Natural killer cell (primary cell): ENCODE results near the gene CLRN3. TPM values are rescaled to one million over a fixed set of nuclear protein-coding genes. Genes with fewer than 3 reads are reported as not detected.

Experiments used
- ATAC-seq, 3 donors: fragments of 150-1000 bp in 2 of 3; fragments of 200-7000 bp in 1 of 3; cut with Tn5 transposase; 1 replicate in 1 of 3; 2 replicates in 2 of 3; pipeline ENCODE4 v1.10.0; 2021; ENCODE audit warnings: mild to moderate bottlenecking in 2 of 3, moderate library complexity in 2 of 3
- DNase-seq, 2 donors: peaks; one replicate each; pipeline versions ENCODE4 v3.0.0 to v3.0.0-alpha.2; 2013 to 2021; ENCODE audit warnings: mixed read lengths in 1 of 2
- H3K27ac ChIP-seq: one replicate; pipeline ENCODE4 v1.5.1; 2013; ENCODE audit warnings: mild to moderate bottlenecking, low read length
- H3K27me3 ChIP-seq: one replicate; pipeline ENCODE4 v1.6.1; 2013; ENCODE audit warnings: low read length; ENCODE audit not compliant: control insufficient read depth, insufficient read depth
- H3K36me3 ChIP-seq: one replicate; pipeline ENCODE4 v1.6.1; 2013; ENCODE audit warnings: low read length; ENCODE audit not compliant: control insufficient read depth, insufficient read depth
- H3K4me1 ChIP-seq: one replicate; pipeline ENCODE4 v1.6.1; 2013; ENCODE audit warnings: low read length; ENCODE audit not compliant: control insufficient read depth, insufficient read depth
- H3K4me3 ChIP-seq: one replicate; pipeline ENCODE4 v1.5.1; 2013; ENCODE audit warnings: low read length
- H3K9me3 ChIP-seq: one replicate; pipeline ENCODE4 v1.6.1; 2013; ENCODE audit warnings: low read length; ENCODE audit not compliant: control insufficient read depth, insufficient read depth
- H3K27ac Mint-ChIP-seq, 2 donors: one replicate each; pipeline ENCODE4 v1.8.0; 2022; ENCODE audit warnings: mild to moderate bottlenecking in 2 of 2, mixed read lengths in 2 of 2, moderate library complexity in 1 of 2
- H3K27me3 Mint-ChIP-seq, 2 donors: one replicate each; pipeline ENCODE4 v1.8.0; 2022; ENCODE audit warnings: low read depth in 2 of 2, mixed read lengths in 2 of 2
- H3K36me3 Mint-ChIP-seq: one replicate; pipeline ENCODE4 v1.8.0; 2022; ENCODE audit warnings: mixed read lengths
- H3K4me1 Mint-ChIP-seq, 2 donors: one replicate each; pipeline ENCODE4 v1.8.0; 2022; ENCODE audit warnings: mixed read lengths in 2 of 2
- H3K4me3 Mint-ChIP-seq: one replicate; pipeline ENCODE4 v1.8.0; 2022; ENCODE audit warnings: mild to moderate bottlenecking, moderate library complexity, mixed read lengths
- H3K9me3 Mint-ChIP-seq, 2 donors: one replicate each; pipeline ENCODE4 v1.8.0; 2022; ENCODE audit warnings: mixed read lengths in 2 of 2
- CTCF ChIP-seq: fragments of 200-600 bp; IDR thresholded peaks from one replicate; pipeline ENCODE4 v1.8.0; 2022; ENCODE audit warnings: antibody characterized with exemption
- WGBS: methylation state at CpG from one replicate; pipeline ENCODE4 v1.1.7; 2013; ENCODE audit warnings: missing lambda C conversion rate; ENCODE audit not compliant: insufficient coverage; 5-methylcytosine and 5-hydroxymethylcytosine counted together
- intact Hi-C: fragments of 100-400 bp; cut with micrococcal nuclease; formaldehyde crosslinking; loops from one replicate; pipeline ENCODE4 v1.14.2; 2022
- total RNA-seq, 4 donors: library from RNA; stranded (reverse); fragments of 120-200 nt in 1 of 4; gene quantifications; one replicate each; pipeline versions ENCODE4 v1.2.3 to v1.2.4, GENCODE V29; 2013 to 2022

The CLRN3 gene
- total RNA-seq, 3 donors from 2014 or later (not counting 1 experiment from before 2014, with no cell fraction given), result not detected

GRCh38 chr10:127878475-127879055 lies 14.2 kb downstream of the CLRN3 start:
- Histone ChIP-seq H3K4me3 (no peak overlapping the region), H3K27ac (no peak overlapping the region), H3K4me1 (peaks cover 18% of the 10 kb centered on the region), H3K36me3 (no peaks in the 10 kb centered on the region), H3K27me3 (no peaks in the 10 kb centered on the region), H3K9me3 (no peaks in the 10 kb centered on the region)
- H3K27ac Mint-ChIP-seq, result no peak overlapping the region
- H3K27me3 Mint-ChIP-seq, result peaks cover 0 to 10% of the 10 kb centered on the region in 2 donors
- WGBS, result 86% methylated on average over 4 of the region's 4 CpGs
- no peak for TF ChIP-seq CTCF
- H3K4me3 Mint-ChIP-seq, result no peak overlapping the region
- H3K4me1 Mint-ChIP-seq, result peaks cover 0 to 5% of the 10 kb centered on the region in 2 donors
- ATAC-seq (no peak), DNase-seq (no peak)
- intact Hi-C loops, result no loop called here
- no peaks in the 10 kb centered on the region for H3K9me3 Mint-ChIP-seq
- no peaks in the 10 kb centered on the region for H3K36me3 Mint-ChIP-seq

- Mint-ChIP-seq H3K9me3 (no peaks in the 10 kb centered on the region), H3K4me3 (no peak overlapping the region), H3K4me1 (peaks cover 0 to 5% of the 10 kb centered on the region in 2 donors), H3K36me3 (no peaks in the 10 kb centered on the region), H3K27ac (no peak overlapping the region), H3K27me3 (peaks cover under 1 to 10% of the 10 kb centered on the region in 2 donors)
- no peak for TF ChIP-seq CTCF
- no peak overlapping the region for H3K27ac ChIP-seq
- 83% methylated on average over 5 of the region's 5 CpGs for WGBS
- no peak overlapping the region for H3K4me3 ChIP-seq
- no peak for DNase-seq
- no peaks in the 10 kb centered on the region for H3K9me3 ChIP-seq
- H3K4me1 ChIP-seq, result peaks cover 18% of the 10 kb centered on the region
- intact Hi-C loops, result no loop called here
- H3K36me3 ChIP-seq, result no peaks in the 10 kb centered on the region
- no peak for ATAC-seq
- H3K27me3 ChIP-seq, result no peaks in the 10 kb centered on the region
These were observed 15.0 kb downstream of the CLRN3 start for GRCh38 chr10:127877699-127878098.

GRCh38 chr10:127877116-127877515 lies 15.6 kb downstream of the CLRN3 start:
- no peaks in the 10 kb centered on the region for H3K9me3 Mint-ChIP-seq
- H3K9me3 ChIP-seq, result no peaks in the 10 kb centered on the region
- 79% methylated on average over 4 of the region's 4 CpGs for WGBS
- H3K27me3 Mint-ChIP-seq, result peaks cover 2 to 10% of the 10 kb centered on the region in 2 donors
- intact Hi-C loops, result no loop called here
- DNase-seq (no peak), ATAC-seq (no peak)
- H3K36me3 Mint-ChIP-seq, result no peaks in the 10 kb centered on the region
- peaks cover 0 to 5% of the 10 kb centered on the region in 2 donors for H3K4me1 Mint-ChIP-seq
- no peaks in the 10 kb centered on the region for H3K27me3 ChIP-seq
- H3K4me3 Mint-ChIP-seq, result no peak overlapping the region
- H3K4me1 ChIP-seq, result peaks cover 18% of the 10 kb centered on the region
- H3K4me3 ChIP-seq, result no peak overlapping the region
- H3K27ac Mint-ChIP-seq, result no peak overlapping the region
- H3K27ac ChIP-seq, result no peak overlapping the region
- no peaks in the 10 kb centered on the region for H3K36me3 ChIP-seq
- TF ChIP-seq CTCF, result no peak

GRCh38 chr10:127875916-127876315 lies 16.8 kb downstream of the CLRN3 start:
- ATAC-seq, result no peak
- WGBS, result 94% methylated on average over 3 of the region's 5 CpGs
- Mint-ChIP-seq H3K27me3 (peaks cover 12 to 19% of the 10 kb centered on the region in 2 donors), H3K4me3 (no peak overlapping the region), H3K36me3 (no peaks in the 10 kb centered on the region), H3K9me3 (no peaks in the 10 kb centered on the region), H3K4me1 (peaks cover 0 to 5% of the 10 kb centered on the region in 2 donors), H3K27ac (no peak overlapping the region)
- Histone ChIP-seq H3K4me1 (peaks cover 10% of the 10 kb centered on the region), H3K9me3 (no peaks in the 10 kb centered on the region), H3K27me3 (no peaks in the 10 kb centered on the region), H3K27ac (no peak overlapping the region), H3K4me3 (no peak overlapping the region), H3K36me3 (no peaks in the 10 kb centered on the region)
- no peak for TF ChIP-seq CTCF
- no peak for DNase-seq
- intact Hi-C loops, result no loop called here
